Measurements from ENCODE around the gene ACTC1. TPM values are rescaled to one million over a fixed set of nuclear protein-coding genes. Genes with fewer than 3 reads are reported as not detected.
"Not testable (repeated sequence)": the region's sequence is repeated elsewhere in the genome, so short reads cannot be mapped to it uniquely, and the experiment has no call there.

Gene ACTC1
- total RNA-seq, 2 donors from 2014 or later = not detected

- Mint-ChIP-seq H3K4me3 (no peak overlapping the region), H3K36me3 (ENCODE audit: low read depth) (peaks cover 6% of the 10 kb centered on the region), H3K27me3 (peaks cover 50% of the 10 kb centered on the region), H3K27ac (no peak overlapping the region), H3K4me1 (no peaks in the 10 kb centered on the region)
- DNase-seq (no peak), ATAC-seq (no peak)
- H3K9me3 ChIP-seq (ENCODE audit: control insufficient read depth, low read length, poor library complexity, severe bottlenecking) = no peaks in the 10 kb centered on the region
These were observed 15.2 kb upstream of the ACTC1 start for GRCh38 chr15:34810443-34811129.

GRCh38 chr15:34809186-34809585 lies 13.8 kb upstream of the ACTC1 start:
- DNase-seq = no peak
- Mint-ChIP-seq H3K4me1 (no peaks in the 10 kb centered on the region), H3K36me3 (ENCODE audit: low read depth) (peaks cover 4% of the 10 kb centered on the region), H3K27ac (no peak overlapping the region), H3K4me3 (no peak overlapping the region), H3K27me3 (peaks cover 54% of the 10 kb centered on the region)
- H3K9me3 ChIP-seq (ENCODE audit: control insufficient read depth, low read length, poor library complexity, severe bottlenecking) = no peaks in the 10 kb centered on the region
- ATAC-seq = no peak

- Mint-ChIP-seq H3K36me3 (ENCODE audit: low read depth) (peaks cover 2% of the 10 kb centered on the region), H3K27me3 (peaks cover 54% of the 10 kb centered on the region), H3K4me1 (no peaks in the 10 kb centered on the region), H3K4me3 (no peak overlapping the region), H3K27ac (no peak overlapping the region)
- no peaks in the 10 kb centered on the region for H3K9me3 ChIP-seq (ENCODE audit: control insufficient read depth, low read length, poor library complexity, severe bottlenecking)
- ATAC-seq = no peak
- DNase-seq = no peak
These were observed 12.7 kb upstream of the ACTC1 start for GRCh38 chr15:34808016-34808415.

- not testable (repeated sequence) for H3K4me3 Mint-ChIP-seq; H3K9me3 ChIP-seq (ENCODE audit: control insufficient read depth, low read length, poor library complexity, severe bottlenecking); H3K27ac Mint-ChIP-seq; ATAC-seq; H3K4me1 Mint-ChIP-seq; DNase-seq; H3K36me3 Mint-ChIP-seq (ENCODE audit: low read depth)
- H3K27me3 Mint-ChIP-seq = peaks cover 50% of the 10 kb centered on the region
These were observed 11.9 kb upstream of the ACTC1 start for GRCh38 chr15:34807241-34807640.

- Mint-ChIP-seq H3K4me3 (no peak overlapping the region), H3K4me1 (no peaks in the 10 kb centered on the region), H3K27ac (no peak overlapping the region), H3K27me3 (peaks cover 43% of the 10 kb centered on the region), H3K36me3 (ENCODE audit: low read depth) (peaks cover 2% of the 10 kb centered on the region)
- DNase-seq (no peak), ATAC-seq (no peak)
- no peaks in the 10 kb centered on the region for H3K9me3 ChIP-seq (ENCODE audit: control insufficient read depth, low read length, poor library complexity, severe bottlenecking)
These were observed 9.4 kb upstream of the ACTC1 start for GRCh38 chr15:34804776-34805175.

- H3K4me1 Mint-ChIP-seq = no peaks in the 10 kb centered on the region
- H3K36me3 Mint-ChIP-seq (ENCODE audit: low read depth) = peaks cover 6% of the 10 kb centered on the region
- no peaks in the 10 kb centered on the region for H3K9me3 ChIP-seq (ENCODE audit: control insufficient read depth, low read length, poor library complexity, severe bottlenecking)
- no peak overlapping the region for H3K27ac Mint-ChIP-seq
- DNase-seq = no peak
- no peak for ATAC-seq
- H3K4me3 Mint-ChIP-seq = no peak overlapping the region
- peaks cover 49% of the 10 kb centered on the region for H3K27me3 Mint-ChIP-seq
These were observed 8.8 kb upstream of the ACTC1 start for GRCh38 chr15:34804113-34804512.

- H3K4me3 Mint-ChIP-seq = no peak overlapping the region
- H3K27ac Mint-ChIP-seq = no peak overlapping the region
- no peak for DNase-seq
- H3K36me3 Mint-ChIP-seq (ENCODE audit: low read depth) = peaks cover 6% of the 10 kb centered on the region
- H3K27me3 Mint-ChIP-seq = peaks cover 53% of the 10 kb centered on the region
- no peak for ATAC-seq
- H3K9me3 ChIP-seq (ENCODE audit: control insufficient read depth, low read length, poor library complexity, severe bottlenecking) = no peaks in the 10 kb centered on the region
- no peaks in the 10 kb centered on the region for H3K4me1 Mint-ChIP-seq
These were observed 7.7 kb upstream of the ACTC1 start for GRCh38 chr15:34802803-34803750.

GRCh38 chr15:34802371-34802770 lies 7.0 kb upstream of the ACTC1 start:
- H3K9me3 ChIP-seq (ENCODE audit: control insufficient read depth, low read length, poor library complexity, severe bottlenecking) = no peaks in the 10 kb centered on the region
- no peaks in the 10 kb centered on the region for H3K4me1 Mint-ChIP-seq
- no peak overlapping the region for H3K27ac Mint-ChIP-seq
- H3K4me3 Mint-ChIP-seq = no peak overlapping the region
- no peak for ATAC-seq
- peaks cover 6% of the 10 kb centered on the region for H3K36me3 Mint-ChIP-seq (ENCODE audit: low read depth)
- DNase-seq = no peak
- H3K27me3 Mint-ChIP-seq = peaks cover 57% of the 10 kb centered on the region

GRCh38 chr15:34799149-34800101 lies 4.1 kb upstream of the ACTC1 start:
- Mint-ChIP-seq H3K27ac (no peak overlapping the region), H3K4me3 (no peak overlapping the region), H3K27me3 (peaks cover 62% of the 10 kb centered on the region), H3K36me3 (ENCODE audit: low read depth) (peaks cover 6% of the 10 kb centered on the region), H3K4me1 (peaks cover 3% of the 10 kb centered on the region)
- DNase-seq (no peak), ATAC-seq (no peak)
- H3K9me3 ChIP-seq (ENCODE audit: control insufficient read depth, low read length, poor library complexity, severe bottlenecking) = no peaks in the 10 kb centered on the region

- no peak for DNase-seq
- no peaks in the 10 kb centered on the region for H3K9me3 ChIP-seq (ENCODE audit: control insufficient read depth, low read length, poor library complexity, severe bottlenecking)
- Mint-ChIP-seq H3K4me3 (no peak overlapping the region), H3K27me3 (peaks cover 75% of the 10 kb centered on the region), H3K36me3 (ENCODE audit: low read depth) (peaks cover 9% of the 10 kb centered on the region), H3K27ac (no peak overlapping the region), H3K4me1 (peaks cover 3% of the 10 kb centered on the region)
- no peak for ATAC-seq
These were observed 1.6 kb upstream of the ACTC1 start for GRCh38 chr15:34796847-34797435.

GRCh38 chr15:34794590-34795206 lies 651 bp downstream of the ACTC1 start:
- DNase-seq (no peak), ATAC-seq (no peak)
- Mint-ChIP-seq H3K4me3 (peak overlapping the region; percentile 7), H3K27ac (no peak overlapping the region), H3K36me3 (ENCODE audit: low read depth) (peaks cover 6% of the 10 kb centered on the region), H3K27me3 (peaks cover 83% of the 10 kb centered on the region), H3K4me1 (peaks cover 3% of the 10 kb centered on the region)
- no peaks in the 10 kb centered on the region for H3K9me3 ChIP-seq (ENCODE audit: control insufficient read depth, low read length, poor library complexity, severe bottlenecking)

- Mint-ChIP-seq H3K27me3 (peaks cover 82% of the 10 kb centered on the region), H3K4me1 (peaks cover 3% of the 10 kb centered on the region), H3K27ac (no peak overlapping the region), H3K36me3 (ENCODE audit: low read depth) (peaks cover 2% of the 10 kb centered on the region), H3K4me3 (no peak overlapping the region)
- H3K9me3 ChIP-seq (ENCODE audit: control insufficient read depth, low read length, poor library complexity, severe bottlenecking) = no peaks in the 10 kb centered on the region
- ATAC-seq = no peak
- no peak for DNase-seq
These were observed 1.4 kb downstream of the ACTC1 start for GRCh38 chr15:34793901-34794300.

All from T-helper 17 cell (primary cell).